HG03575 (cell line): Measurements from ENCODE around the gene CCNT1.
A peak's percentile ranks its signal among the peaks of the same experiment; 100 is the strongest.
"Not testable (repeated sequence)": the region's sequence is repeated elsewhere in the genome, so short reads cannot be mapped to it uniquely, and the experiment has no call there.

Source experiments
- ATAC-seq: cut with Tn5 transposase; IDR thresholded peaks from one replicate; pipeline ENCODE4 v1.9.1; 2021; ENCODE audit not compliant: unreplicated experiment, insufficient number of reproducible peaks, low FRiP score; ENCODE audit errors: extremely low read depth

The CCNT1 gene

DNA sequence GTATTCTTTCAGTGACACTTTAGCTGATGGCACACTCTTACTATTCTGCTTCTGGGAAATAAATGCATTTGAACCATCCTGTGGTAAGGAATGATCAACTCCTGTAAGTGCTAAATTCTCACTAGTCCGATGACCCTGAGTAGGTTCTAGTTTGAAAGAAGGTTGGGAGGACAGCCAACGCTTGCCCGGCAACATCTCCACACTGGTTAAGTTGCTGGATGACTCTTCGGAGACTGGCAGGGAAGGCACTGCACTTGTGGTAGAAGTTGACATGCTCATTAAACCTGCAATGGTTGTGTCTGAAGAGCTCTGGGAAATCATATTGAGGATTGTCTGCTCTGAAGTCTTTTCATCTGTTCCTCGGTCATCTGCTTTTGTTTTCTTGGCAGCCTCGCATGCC, 22.5 kb downstream of the CCNT1 start:
- ATAC-seq, result no peak

DNA sequence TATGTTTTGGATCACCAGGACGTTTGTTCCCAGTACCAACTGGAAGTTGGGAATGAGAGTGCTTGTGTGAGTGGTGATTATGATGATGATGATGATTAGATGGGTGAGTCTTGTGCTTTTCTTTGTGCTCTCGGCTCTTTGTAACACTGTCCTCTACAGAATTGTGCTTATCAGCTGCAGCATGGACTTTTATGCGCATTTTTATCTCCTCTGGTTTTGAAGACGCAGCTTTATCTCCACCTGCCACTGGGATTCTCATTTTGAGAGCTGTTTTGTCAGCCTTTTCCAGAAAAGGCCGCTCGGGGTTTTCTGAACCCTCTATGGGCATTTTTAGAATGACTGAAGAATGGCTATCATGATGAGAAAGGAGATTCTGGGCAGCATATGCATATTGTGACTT, 22.9 kb downstream of the CCNT1 start:
- no peak for ATAC-seq

DNA sequence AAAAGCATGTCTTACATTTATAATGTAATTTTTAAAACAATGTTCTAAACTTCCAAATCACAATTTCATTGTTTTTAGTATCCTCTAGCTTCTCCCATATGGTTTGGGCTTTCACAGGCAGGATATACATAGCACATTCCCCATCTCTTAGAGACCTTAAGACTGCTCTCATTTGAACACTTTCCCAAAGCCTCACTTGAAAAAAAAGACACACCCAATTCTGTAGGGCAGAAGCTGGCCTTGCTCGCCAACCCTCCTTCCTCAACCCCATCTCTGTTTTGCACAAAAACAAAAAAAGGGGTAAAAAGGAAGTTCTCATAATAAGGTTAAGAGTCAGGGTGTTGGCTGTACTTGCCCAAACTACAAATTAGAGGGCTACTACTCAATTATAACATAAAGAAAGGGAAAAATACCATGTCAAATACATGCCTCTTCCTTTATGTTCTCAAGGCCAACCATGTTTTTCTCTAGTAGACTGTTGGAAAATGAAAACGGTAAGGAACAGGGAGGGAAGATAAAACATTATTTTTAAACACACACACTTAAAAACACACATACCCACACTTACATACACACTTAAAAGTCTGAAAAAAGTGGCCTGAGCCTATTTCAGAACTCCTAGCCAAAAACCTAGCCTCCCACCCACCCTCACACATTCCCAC, 24.6 kb downstream of the CCNT1 start:
- ATAC-seq, result no peak

DNA sequence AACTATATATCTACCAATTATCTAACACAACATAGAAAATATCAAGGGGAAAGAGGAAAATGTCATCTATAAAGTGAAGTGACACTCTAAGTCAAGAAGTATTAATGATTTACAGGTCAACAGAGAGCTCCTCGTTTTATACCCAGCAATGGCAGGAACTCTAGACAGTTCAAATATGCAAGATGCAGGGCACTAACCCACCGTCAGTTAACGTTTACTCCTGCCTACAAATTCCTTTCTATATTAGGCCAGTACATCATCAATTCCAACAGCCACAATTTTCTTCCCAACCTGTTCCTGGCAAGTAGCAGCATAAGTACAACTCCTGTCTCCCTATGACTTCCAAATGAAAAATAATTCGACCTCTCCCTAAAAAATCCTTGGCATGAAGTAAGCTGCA, 25.5 kb downstream of the CCNT1 start:
- ATAC-seq, result no peak

DNA sequence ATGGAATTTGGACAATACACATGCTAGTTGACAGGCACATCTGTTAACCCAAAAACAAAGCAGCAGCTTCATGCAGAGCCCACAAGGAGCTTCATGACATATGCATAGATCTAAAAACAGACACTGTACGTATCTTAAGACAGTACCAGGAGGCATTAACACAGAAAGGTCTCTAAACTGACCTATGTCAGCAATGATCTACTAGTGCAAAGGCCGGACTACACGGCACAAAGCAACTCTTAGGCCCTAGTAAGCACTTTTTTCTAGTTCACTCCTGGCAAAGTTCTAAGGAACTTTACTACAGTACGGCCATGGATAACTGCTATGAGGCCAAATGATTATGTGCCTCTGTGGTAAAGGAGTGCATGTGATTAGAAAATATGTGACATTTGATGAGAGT, 26.1 kb downstream of the CCNT1 start:
- ATAC-seq, result no peak

DNA sequence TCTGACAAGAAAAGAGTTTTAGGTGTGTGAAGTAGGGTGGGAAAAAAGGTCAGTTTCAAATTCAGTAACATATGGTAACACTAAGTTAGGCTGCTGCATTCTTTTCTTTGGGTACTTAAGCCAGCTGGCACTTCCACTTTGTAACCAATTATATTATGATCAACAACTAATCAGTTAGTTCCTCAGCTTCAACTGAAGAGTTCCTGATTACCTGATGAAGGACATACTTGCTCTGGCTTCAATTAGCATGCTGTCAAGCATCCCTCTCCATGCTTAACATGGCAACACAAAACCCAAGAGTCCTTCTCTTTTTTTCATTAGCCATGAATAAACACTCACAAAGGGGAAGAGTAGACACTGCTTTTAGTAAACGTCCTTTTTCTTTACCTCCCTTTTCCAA, 27.7 kb downstream of the CCNT1 start:
- ATAC-seq, result no peak

GRCh38 chr12:48687592-48687991, 28.9 kb downstream of the CCNT1 start:
- no peak for ATAC-seq

GRCh38 chr12:48686615-48687334, 29.7 kb downstream of the CCNT1 start:
- ATAC-seq, result no peak

DNA sequence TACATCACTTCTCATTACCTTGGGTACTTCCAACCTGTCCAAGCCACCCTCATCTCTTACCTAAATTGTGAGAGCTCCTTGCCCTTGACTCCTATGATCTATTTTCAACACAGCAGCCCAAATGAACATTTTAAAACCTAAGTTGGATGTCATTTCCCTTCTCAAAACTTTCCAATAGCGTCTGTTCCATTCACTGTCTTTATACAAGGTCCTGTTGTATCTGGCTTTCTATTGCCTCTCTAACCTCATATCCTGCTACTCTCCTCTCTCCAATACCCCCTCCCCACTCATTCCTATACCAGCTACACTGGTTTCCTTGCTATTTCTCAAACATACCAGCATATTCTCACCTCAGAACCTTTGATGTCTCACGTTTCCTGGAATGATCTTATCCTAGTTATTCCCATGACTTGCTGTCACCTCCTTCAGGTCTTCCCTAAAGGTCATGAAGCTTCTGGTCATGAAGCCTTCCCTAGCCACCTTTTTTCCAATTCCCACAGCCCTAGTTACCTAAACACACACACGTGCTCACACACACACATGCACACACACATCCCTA, 30.4 kb downstream of the CCNT1 start:
- ATAC-seq, result no peak

DNA sequence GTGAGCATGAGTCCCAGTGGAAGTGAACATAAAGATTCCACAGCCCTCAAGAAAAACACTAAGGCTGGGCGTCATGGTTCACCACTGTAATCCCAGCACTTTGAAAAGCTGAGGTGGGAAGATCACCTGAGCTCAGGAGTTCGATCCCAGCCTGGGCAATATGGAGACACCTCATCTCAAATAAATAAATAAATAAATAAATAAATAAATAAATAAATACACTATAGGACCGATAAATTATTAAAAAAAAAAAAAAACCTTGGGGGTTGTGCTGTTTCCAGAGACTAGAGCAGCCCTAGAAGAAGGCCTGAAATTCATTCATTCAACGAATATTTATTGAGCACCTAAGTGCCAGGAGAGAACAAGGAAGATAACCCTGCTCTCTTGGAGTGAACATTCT, 33.0 kb downstream of the CCNT1 start:
- ATAC-seq, result no peak

- ATAC-seq, result no peak
These were observed 33.6 kb downstream of the CCNT1 start for GRCh38 chr12:48682927-48683326.

DNA sequence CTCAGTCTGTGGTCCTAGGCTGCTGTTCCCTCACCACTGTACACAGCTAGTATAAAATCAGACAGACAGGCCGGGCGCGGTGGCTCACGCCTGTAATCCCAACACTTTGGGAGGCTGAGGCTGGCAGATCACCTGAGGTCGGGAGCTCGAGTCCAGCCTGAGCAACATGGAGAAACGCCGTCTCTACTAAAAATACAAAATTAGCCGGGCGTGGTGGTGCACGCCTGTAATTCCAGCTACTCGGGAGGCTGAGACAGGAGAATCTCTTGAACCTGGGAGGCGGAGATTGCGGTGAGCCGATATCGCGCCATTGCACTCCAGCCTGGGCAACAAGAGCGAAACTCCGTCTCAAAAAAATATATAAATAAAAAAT, 34.0 kb downstream of the CCNT1 start:
- ATAC-seq, result not testable (repeated sequence)

DNA sequence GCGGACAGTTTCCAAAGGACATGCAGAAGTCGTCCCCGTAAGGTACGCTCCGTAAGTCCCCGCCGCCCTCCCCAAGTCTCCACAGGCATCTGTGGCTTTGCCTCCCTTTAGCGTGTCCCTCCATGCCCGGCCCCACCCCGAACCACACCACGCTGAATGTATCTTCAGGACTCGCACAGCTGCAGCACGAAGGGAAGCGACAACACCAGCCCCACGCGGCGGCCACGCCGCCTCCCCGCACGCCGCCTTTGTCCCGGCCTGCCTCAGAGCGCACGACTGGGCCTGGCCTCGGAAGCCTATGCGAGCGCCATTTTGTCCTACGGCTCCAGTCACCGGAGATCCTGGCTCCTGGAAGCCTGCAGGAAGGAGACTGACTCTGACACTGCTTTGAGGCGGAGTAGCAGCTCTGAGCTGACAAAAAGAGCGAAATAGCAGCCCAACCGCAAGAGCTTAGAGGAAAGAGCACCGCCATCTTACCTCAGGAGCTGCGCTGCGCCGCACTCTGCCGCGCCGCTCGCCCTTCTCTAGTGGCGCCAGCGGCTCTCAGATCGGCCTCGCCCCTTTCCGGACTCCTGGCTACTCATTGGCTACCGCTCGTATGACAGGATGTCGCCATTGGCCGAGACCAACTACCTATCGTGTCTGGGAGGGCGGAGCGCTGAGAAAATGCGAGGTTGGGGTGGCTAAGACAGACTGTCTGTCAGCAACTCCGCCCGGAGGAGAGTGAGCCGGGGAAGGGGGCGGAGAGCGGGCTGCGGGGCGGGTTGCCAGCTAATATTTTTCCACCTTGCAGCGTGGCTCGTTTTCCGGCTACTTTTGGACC, 34.6 kb downstream of the CCNT1 start, which contains the start of gene KANSL2:
Gene KANSL2 (minus strand): TSS at position 529 of the 823 bp plus-strand sequence. CDS start 606 bp downstream, outside the sequence.
- peak; percentile 97 for ATAC-seq

DNA sequence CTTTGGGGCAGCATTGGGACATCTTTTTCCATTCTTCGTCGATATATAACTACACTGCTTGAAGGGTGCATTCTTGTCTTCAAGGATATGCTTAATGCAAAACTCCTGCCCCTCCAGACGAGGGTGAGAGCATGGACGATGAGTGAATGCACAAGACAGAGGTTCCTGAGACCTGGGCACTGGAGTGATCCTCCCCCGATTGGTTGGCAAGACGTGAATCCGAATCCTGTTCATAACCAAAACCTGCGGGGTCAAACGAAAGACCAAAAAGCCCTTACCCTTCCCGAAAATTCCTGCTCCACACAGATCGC, 35.2 kb downstream of the CCNT1 start:
- ATAC-seq, result no peak

GRCh38 chr12:48680861-48681260, 35.6 kb downstream of the CCNT1 start:
- ATAC-seq, result no peak

DNA sequence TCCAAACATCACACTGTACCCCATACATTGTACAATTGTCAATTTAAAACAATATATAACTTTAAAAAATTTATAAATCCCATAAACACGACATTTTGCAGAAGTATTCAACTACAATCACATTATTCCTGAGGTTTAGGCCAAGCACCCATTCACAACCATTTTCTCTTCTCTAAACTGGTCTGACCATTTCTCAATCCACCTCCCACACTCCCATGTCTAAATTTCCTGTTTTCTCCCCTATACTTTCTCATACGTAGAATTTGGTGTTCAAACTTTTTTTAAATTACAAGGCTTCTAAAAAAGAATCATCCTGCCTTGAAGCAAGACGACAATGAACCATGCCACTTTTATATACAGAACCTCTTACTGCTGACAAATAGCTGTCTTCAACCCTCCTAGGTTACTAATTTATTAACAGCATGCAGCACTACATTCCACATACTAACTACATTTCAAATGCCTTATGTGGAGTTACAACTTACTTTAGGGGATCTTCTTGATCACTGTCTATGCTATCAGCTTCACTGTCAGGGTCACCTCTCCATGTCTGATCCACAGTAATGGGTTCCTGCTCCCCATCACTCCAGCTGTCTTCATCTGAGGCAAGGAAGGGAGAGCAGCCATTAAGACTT, 37.8 kb downstream of the CCNT1 start:
- no peak for ATAC-seq

DNA sequence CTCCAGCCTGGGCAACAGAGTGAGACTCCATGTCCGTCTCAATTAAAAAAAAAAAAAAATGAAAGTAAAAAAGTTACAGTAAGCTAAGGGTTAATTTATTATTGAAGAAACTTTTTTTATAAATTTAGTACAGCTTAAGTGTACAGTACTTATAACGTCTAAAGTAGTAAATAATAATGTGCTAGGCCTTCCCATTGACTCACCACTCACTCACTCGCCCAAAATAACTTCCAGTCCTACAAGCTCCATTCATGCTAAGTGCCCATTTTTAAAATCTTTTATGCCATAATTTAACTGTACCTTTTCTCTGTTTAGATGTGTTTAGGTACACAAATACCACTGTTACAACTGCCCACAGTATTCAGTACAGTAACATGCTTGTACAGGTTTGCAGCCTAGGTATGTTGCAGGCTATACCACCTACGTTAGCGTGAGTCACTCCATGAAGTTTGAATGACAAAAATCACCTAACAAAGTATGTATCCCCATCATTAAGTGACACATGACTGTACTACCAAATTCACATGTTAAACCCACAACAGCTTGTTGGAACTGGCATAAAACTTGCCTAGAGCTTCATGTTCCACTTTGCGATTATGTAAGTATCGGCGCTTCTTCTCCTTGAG, 45.2 kb downstream of the CCNT1 start:
- ATAC-seq, result no peak

- no peak for ATAC-seq
These were observed 47.5 kb downstream of the CCNT1 start for GRCh38 chr12:48668996-48669395.

- ATAC-seq, result no peak
These were observed 56.6 kb downstream of the CCNT1 start for GRCh38 chr12:48659863-48660262.
